Measurements from ENCODE around the gene CADM2. TPM values are rescaled to one million over a fixed set of nuclear protein-coding genes. Genes with fewer than 3 reads are reported as not detected.

CADM2 gene
- total RNA-seq, 2 donors from 2014 or later = 24.1 to 29.8 TPM

- Histone ChIP-seq H3K4me1 (ENCODE audit: control insufficient read depth, insufficient read depth, low read length) (no peaks in the 10 kb centered on the region), H3K27me3 (ENCODE audit: control insufficient read depth, insufficient read depth, low read length, poor library complexity, severe bottlenecking) (no peaks in the 10 kb centered on the region), H3K9ac (ENCODE audit: extremely low read depth, low read length, poor library complexity, severe bottlenecking) (no peak overlapping the region), H3K4me3 (ENCODE audit: low read length) (no peak overlapping the region), H3K9me3 (ENCODE audit: control insufficient read depth, low read length) (no peaks in the 10 kb centered on the region), H3K27ac (ENCODE audit: low read depth, low read length) (peak overlapping the region; percentile 25), H3K36me3 (ENCODE audit: control insufficient read depth, insufficient read depth, low read length) (no peaks in the 10 kb centered on the region)
- TF ChIP-seq CTCF (conservative IDR thresholded peaks at IDR 0.05) = no peak
- Mint-ChIP-seq H3K27ac (no peak overlapping the region), H3K27me3 (ENCODE audit: insufficient read depth) (no peaks in the 10 kb centered on the region), H3K4me3 (no peak overlapping the region), H3K4me1 (peaks cover 12% of the 10 kb centered on the region), H3K9me3 (no peaks in the 10 kb centered on the region), H3K36me3 (ENCODE audit: low read depth) (no peaks in the 10 kb centered on the region)
- DNase-seq = no peak
These were observed 25.6 kb downstream of the CADM2 start for GRCh38 chr3:84984429-84984828.

GRCh38 chr3:84985795-84986194 lies 27.0 kb downstream of the CADM2 start:
- H3K27me3 Mint-ChIP-seq (ENCODE audit: insufficient read depth) = no peaks in the 10 kb centered on the region
- 86 to 100% methylated on average over 1 of the region's 1 CpG for WGBS, 2 experiments (ENCODE audit: insufficient coverage in 1 of 2, insufficient read length in 1 of 2)
- H3K27me3 ChIP-seq (ENCODE audit: control insufficient read depth, insufficient read depth, low read length, poor library complexity, severe bottlenecking) = no peaks in the 10 kb centered on the region

DNA sequence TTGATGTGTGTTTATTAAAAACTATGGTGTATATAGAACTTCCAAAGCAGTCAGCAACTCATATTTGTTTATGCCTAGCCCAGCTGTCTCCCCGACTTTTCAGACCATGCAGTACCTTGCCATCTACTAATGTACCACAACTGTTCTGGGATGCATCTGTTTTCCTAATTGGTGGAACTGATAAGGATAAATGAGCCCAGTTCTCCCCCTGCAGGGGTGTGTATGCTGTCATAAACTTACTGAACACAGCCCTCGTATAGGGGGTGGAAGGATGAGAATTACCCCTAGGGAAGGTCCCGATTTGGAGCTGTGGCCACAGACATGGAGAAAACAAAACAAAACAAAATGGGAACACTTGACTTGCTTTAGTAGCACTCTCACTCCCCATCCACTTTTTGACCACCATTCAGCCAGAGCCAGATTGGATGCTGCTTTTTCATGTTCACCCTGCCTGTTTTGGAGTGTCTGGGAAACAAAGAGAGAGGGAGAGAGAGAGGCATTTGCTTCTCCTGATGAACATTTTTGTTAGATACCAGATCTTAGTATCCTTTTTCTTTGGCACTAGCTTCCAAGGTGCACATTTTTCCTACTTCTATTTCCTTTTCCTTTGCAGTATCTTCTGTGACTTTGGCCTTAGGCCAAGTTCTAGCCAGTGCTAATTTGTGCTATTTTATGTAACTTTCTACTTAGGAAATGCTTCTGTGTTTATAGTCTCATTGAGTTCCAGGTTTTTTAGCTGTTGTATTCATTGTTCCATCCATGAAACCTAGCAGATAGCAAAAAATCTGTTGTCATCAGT lies 29.1 kb downstream of the CADM2 start:
- no peak for TF ChIP-seq CTCF (conservative IDR thresholded peaks at IDR 0.05)
- 87% methylated on average over 3 of the region's 3 CpGs; no CpG with 5 or more reads in 1 of the 2 experiments for WGBS, 2 experiments (ENCODE audit: insufficient coverage in 1 of 2, insufficient read length in 1 of 2)

More at GRCh38 chr3:84985795-84986194, 27.0 kb downstream of the CADM2 start:
- Histone ChIP-seq H3K9me3 (ENCODE audit: control insufficient read depth, low read length) (no peaks in the 10 kb centered on the region), H3K27ac (ENCODE audit: low read depth, low read length) (no peak overlapping the region), H3K9ac (ENCODE audit: extremely low read depth, low read length, poor library complexity, severe bottlenecking) (no peak overlapping the region), H3K36me3 (ENCODE audit: control insufficient read depth, insufficient read depth, low read length) (no peaks in the 10 kb centered on the region), H3K4me1 (ENCODE audit: control insufficient read depth, insufficient read depth, low read length) (no peaks in the 10 kb centered on the region), H3K4me3 (ENCODE audit: low read length) (no peak overlapping the region)
- Mint-ChIP-seq H3K4me3 (no peak overlapping the region), H3K27ac (no peak overlapping the region), H3K9me3 (no peaks in the 10 kb centered on the region), H3K36me3 (ENCODE audit: low read depth) (no peaks in the 10 kb centered on the region), H3K4me1 (peaks cover 12% of the 10 kb centered on the region)
- no peak for TF ChIP-seq CTCF (conservative IDR thresholded peaks at IDR 0.05)
- no peak for DNase-seq

More for the DNA sequence above, 29.1 kb downstream of the CADM2 start:
- Histone ChIP-seq H3K27ac (ENCODE audit: low read depth, low read length) (no peak overlapping the region), H3K27me3 (ENCODE audit: control insufficient read depth, insufficient read depth, low read length, poor library complexity, severe bottlenecking) (no peaks in the 10 kb centered on the region), H3K36me3 (ENCODE audit: control insufficient read depth, insufficient read depth, low read length) (no peaks in the 10 kb centered on the region), H3K9me3 (ENCODE audit: control insufficient read depth, low read length) (no peaks in the 10 kb centered on the region), H3K4me1 (ENCODE audit: control insufficient read depth, insufficient read depth, low read length) (no peaks in the 10 kb centered on the region), H3K9ac (ENCODE audit: extremely low read depth, low read length, poor library complexity, severe bottlenecking) (no peak overlapping the region), H3K4me3 (ENCODE audit: low read length) (no peak overlapping the region)
- Mint-ChIP-seq H3K4me3 (no peak overlapping the region), H3K27me3 (ENCODE audit: insufficient read depth) (no peaks in the 10 kb centered on the region), H3K4me1 (peaks cover 5% of the 10 kb centered on the region), H3K27ac (no peak overlapping the region), H3K9me3 (no peaks in the 10 kb centered on the region), H3K36me3 (ENCODE audit: low read depth) (no peaks in the 10 kb centered on the region)
- no peak for DNase-seq

All from endodermal cell (in vitro differentiated cells).